Measurements from ENCODE around the gene PARVB.

Gene PARVB

GRCh38 chr22:44179196-44179988 lies 155.3 kb downstream of the PARVB start:
- no peaks in the 10 kb centered on the region for H3K36me3 ChIP-seq (ENCODE audit: insufficient read depth, low read length)
- no peak overlapping the region for H3K4me3 ChIP-seq (ENCODE audit: low read depth, low read length)
- H3K27ac ChIP-seq (ENCODE audit: low read depth, low read length), result no peak overlapping the region
- H3K27me3 ChIP-seq (ENCODE audit: insufficient read depth, low read length), result peaks cover 5% of the 10 kb centered on the region; the same call in 1 of the 2 replicates
- H3K79me2 ChIP-seq (ENCODE audit: control insufficient read depth, insufficient read depth, low read length, unreplicated experiment), result no peaks in the 10 kb centered on the region
- no peak overlapping the region for H2AFZ ChIP-seq (ENCODE audit: low read length, unreplicated experiment)
- H3K4me1 ChIP-seq (ENCODE audit: control insufficient read depth, insufficient read depth, low read length, unreplicated experiment), result no peaks in the 10 kb centered on the region

DNA sequence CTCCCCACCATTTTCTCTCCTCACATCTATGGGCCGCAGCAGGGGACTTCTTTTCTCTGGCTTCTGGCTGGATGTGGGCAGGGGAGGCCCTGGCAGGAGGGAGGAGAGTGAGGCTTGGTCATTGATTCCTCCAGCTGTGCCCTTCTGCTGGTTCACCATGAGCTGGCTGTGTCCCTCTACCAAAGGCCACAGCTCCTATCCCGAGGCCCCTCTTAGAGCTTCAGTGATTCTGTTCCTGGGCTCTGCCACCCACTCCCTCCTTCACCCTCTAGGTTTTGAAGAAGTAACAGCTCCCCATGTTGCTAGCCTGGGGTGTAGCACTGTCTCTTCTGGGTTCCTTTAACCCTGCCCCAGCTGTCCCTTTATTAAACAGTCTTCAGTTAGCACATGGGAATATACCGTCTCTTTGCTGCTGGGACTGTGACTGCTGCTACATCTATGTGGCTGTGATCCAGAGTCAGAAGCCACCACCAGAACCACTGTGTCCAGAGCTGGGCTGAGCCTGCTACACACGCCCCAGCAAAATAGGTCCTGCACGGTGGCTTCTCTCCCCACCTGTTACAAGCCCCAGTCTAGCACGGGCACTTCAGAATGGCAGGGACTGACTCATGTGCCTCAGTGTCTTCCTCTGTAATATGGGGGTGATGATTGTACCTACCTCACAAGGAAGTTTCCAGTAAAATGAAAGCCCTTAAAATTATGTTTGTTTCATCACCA lies 156.0 kb downstream of the PARVB start:
- Histone ChIP-seq H3K4me1 (ENCODE audit: control insufficient read depth, insufficient read depth, low read length, unreplicated experiment) (no peaks in the 10 kb centered on the region), H3K27me3 (ENCODE audit: insufficient read depth, low read length) (peaks cover 5% of the 10 kb centered on the region; the same call in 1 of the 2 replicates), H3K36me3 (ENCODE audit: insufficient read depth, low read length) (no peaks in the 10 kb centered on the region), H3K27ac (ENCODE audit: low read depth, low read length) (no peak overlapping the region), H3K79me2 (ENCODE audit: control insufficient read depth, insufficient read depth, low read length, unreplicated experiment) (no peaks in the 10 kb centered on the region), H3K4me3 (ENCODE audit: low read depth, low read length) (no peak overlapping the region), H2AFZ (ENCODE audit: low read length, unreplicated experiment) (no peak overlapping the region)

DNA sequence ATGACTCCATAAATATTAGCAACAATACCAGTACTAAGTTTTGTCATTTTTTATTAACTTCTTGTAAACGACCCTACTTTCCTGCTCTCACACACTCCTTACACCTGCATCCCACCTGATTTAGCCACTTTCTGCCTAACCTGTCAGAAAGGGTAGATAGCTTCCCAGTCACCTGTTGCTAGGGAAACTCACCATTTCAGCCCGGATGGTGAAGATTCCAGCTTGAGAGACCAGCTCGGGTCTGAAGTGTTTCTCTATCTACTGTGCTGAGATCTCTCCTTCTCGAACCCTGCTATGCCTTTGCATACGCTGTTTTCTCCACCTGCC lies 156.6 kb downstream of the PARVB start, which contains the start of gene PARVG:
Gene PARVG, plus strand, starts transcription at position 220 of the 327 bp plus-strand sequence. CDS start 2,405 bp downstream, outside the sequence.
- H3K4me3 ChIP-seq (ENCODE audit: low read depth, low read length), result no peak within 1 kb of the TSS
- peaks cover 5% of the 10 kb centered on the region; the same call in 1 of the 2 replicates for H3K27me3 ChIP-seq (ENCODE audit: insufficient read depth, low read length)
- H3K36me3 ChIP-seq (ENCODE audit: insufficient read depth, low read length), result no peaks in the 10 kb centered on the region
- no peaks in the 10 kb centered on the region for H3K4me1 ChIP-seq (ENCODE audit: control insufficient read depth, insufficient read depth, low read length, unreplicated experiment)
- H3K79me2 ChIP-seq (ENCODE audit: control insufficient read depth, insufficient read depth, low read length, unreplicated experiment), result no peaks in the 10 kb centered on the region
- H2AFZ ChIP-seq (ENCODE audit: low read length, unreplicated experiment), result no peak within 1 kb of the TSS
- no peak within 1 kb of the TSS for H3K27ac ChIP-seq (ENCODE audit: low read depth, low read length)

- H3K36me3 ChIP-seq (ENCODE audit: insufficient read depth, low read length), result no peaks in the 10 kb centered on the region
- no peak overlapping the region for H3K27ac ChIP-seq (ENCODE audit: low read depth, low read length)
- H3K4me1 ChIP-seq (ENCODE audit: control insufficient read depth, insufficient read depth, low read length, unreplicated experiment), result no peaks in the 10 kb centered on the region
- peaks cover 5% of the 10 kb centered on the region; the same call in 1 of the 2 replicates for H3K27me3 ChIP-seq (ENCODE audit: insufficient read depth, low read length)
- H2AFZ ChIP-seq (ENCODE audit: low read length, unreplicated experiment), result no peak overlapping the region
- H3K79me2 ChIP-seq (ENCODE audit: control insufficient read depth, insufficient read depth, low read length, unreplicated experiment), result no peaks in the 10 kb centered on the region
- no peak overlapping the region for H3K4me3 ChIP-seq (ENCODE audit: low read depth, low read length)
Measured at GRCh38 chr22:44181033-44181911, 157.2 kb downstream of the PARVB start.

- Histone ChIP-seq H3K4me1 (ENCODE audit: control insufficient read depth, insufficient read depth, low read length, unreplicated experiment) (no peaks in the 10 kb centered on the region), H2AFZ (ENCODE audit: low read length, unreplicated experiment) (no peak overlapping the region), H3K4me3 (ENCODE audit: low read depth, low read length) (no peak overlapping the region), H3K79me2 (ENCODE audit: control insufficient read depth, insufficient read depth, low read length, unreplicated experiment) (no peaks in the 10 kb centered on the region), H3K27ac (ENCODE audit: low read depth, low read length) (no peak overlapping the region), H3K27me3 (ENCODE audit: insufficient read depth, low read length) (peaks cover 5% of the 10 kb centered on the region; the same call in 1 of the 2 replicates), H3K36me3 (ENCODE audit: insufficient read depth, low read length) (no peaks in the 10 kb centered on the region)
Measured at GRCh38 chr22:44181912-44182587, 157.9 kb downstream of the PARVB start.

DNA sequence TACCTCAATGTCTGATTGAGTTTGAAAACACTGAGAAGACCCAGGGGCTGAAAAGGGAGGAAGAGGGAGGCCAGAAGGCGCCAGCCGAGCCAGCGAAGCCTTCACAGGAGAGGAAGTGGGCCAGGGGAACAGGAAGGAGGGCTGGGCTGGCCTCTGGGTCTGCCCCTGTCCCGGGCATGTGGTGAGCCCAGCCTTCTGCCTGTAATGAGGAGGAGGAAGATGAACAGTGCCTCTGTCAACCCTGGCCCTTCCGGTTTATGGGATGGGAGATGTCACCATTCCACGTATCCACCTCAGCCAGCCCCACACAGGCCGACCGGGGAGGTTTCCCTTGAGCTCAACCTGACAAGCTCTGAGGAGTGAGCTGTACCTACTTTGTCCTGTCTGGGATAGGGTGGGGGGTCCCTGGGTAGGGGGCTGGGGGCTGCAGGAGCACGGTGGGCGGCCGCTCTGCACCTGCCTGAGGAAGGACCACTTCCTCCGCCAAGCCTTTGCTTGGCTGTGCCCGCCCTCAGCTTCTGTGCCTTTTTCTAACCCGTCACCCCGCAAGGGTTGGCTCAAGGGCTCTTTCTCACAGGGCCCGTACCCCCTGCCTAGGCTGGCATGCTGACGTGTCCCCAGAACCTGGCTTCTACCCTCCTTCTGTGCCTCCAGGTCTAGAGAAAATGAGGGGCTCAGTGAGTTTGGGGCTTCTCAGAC lies 158.6 kb downstream of the PARVB start:
- H3K79me2 ChIP-seq (ENCODE audit: control insufficient read depth, insufficient read depth, low read length, unreplicated experiment), result no peaks in the 10 kb centered on the region

GRCh38 chr22:44183287-44183588 lies 159.1 kb downstream of the PARVB start:
- Histone ChIP-seq H3K27me3 (ENCODE audit: insufficient read depth, low read length) (peaks cover 5% of the 10 kb centered on the region; the same call in 1 of the 2 replicates), H3K79me2 (ENCODE audit: control insufficient read depth, insufficient read depth, low read length, unreplicated experiment) (no peaks in the 10 kb centered on the region), H2AFZ (ENCODE audit: low read length, unreplicated experiment) (no peak overlapping the region), H3K4me3 (ENCODE audit: low read depth, low read length) (no peak overlapping the region), H3K4me1 (ENCODE audit: control insufficient read depth, insufficient read depth, low read length, unreplicated experiment) (no peaks in the 10 kb centered on the region), H3K36me3 (ENCODE audit: insufficient read depth, low read length) (no peaks in the 10 kb centered on the region), H3K27ac (ENCODE audit: low read depth, low read length) (no peak overlapping the region)

More for the DNA sequence above, 158.6 kb downstream of the PARVB start:
- no peaks in the 10 kb centered on the region for H3K36me3 ChIP-seq (ENCODE audit: insufficient read depth, low read length)
- peaks cover 5% of the 10 kb centered on the region; the same call in 1 of the 2 replicates for H3K27me3 ChIP-seq (ENCODE audit: insufficient read depth, low read length)
- H2AFZ ChIP-seq (ENCODE audit: low read length, unreplicated experiment), result no peak overlapping the region
- H3K4me3 ChIP-seq (ENCODE audit: low read depth, low read length), result no peak overlapping the region
- H3K4me1 ChIP-seq (ENCODE audit: control insufficient read depth, insufficient read depth, low read length, unreplicated experiment), result no peaks in the 10 kb centered on the region
- H3K27ac ChIP-seq (ENCODE audit: low read depth, low read length), result no peak overlapping the region

GRCh38 chr22:44184006-44184405 lies 159.9 kb downstream of the PARVB start:
- H3K27me3 ChIP-seq (ENCODE audit: insufficient read depth, low read length), result peaks cover 5% of the 10 kb centered on the region; the same call in 1 of the 2 replicates
- H3K4me1 ChIP-seq (ENCODE audit: control insufficient read depth, insufficient read depth, low read length, unreplicated experiment), result no peaks in the 10 kb centered on the region
- H3K79me2 ChIP-seq (ENCODE audit: control insufficient read depth, insufficient read depth, low read length, unreplicated experiment), result no peaks in the 10 kb centered on the region
- H3K36me3 ChIP-seq (ENCODE audit: insufficient read depth, low read length), result no peaks in the 10 kb centered on the region
- no peak overlapping the region for H3K4me3 ChIP-seq (ENCODE audit: low read depth, low read length)
- H2AFZ ChIP-seq (ENCODE audit: low read length, unreplicated experiment), result no peak overlapping the region
- no peak overlapping the region for H3K27ac ChIP-seq (ENCODE audit: low read depth, low read length)

GRCh38 chr22:44185237-44186120 lies 161.4 kb downstream of the PARVB start:
- no peaks in the 10 kb centered on the region for H3K36me3 ChIP-seq (ENCODE audit: insufficient read depth, low read length)
- H3K27ac ChIP-seq (ENCODE audit: low read depth, low read length), result no peak overlapping the region
- H3K79me2 ChIP-seq (ENCODE audit: control insufficient read depth, insufficient read depth, low read length, unreplicated experiment), result no peaks in the 10 kb centered on the region
- no peaks in the 10 kb centered on the region for H3K4me1 ChIP-seq (ENCODE audit: control insufficient read depth, insufficient read depth, low read length, unreplicated experiment)
- no peaks in the 10 kb centered on the region; the same call in 1 of the 2 replicates for H3K27me3 ChIP-seq (ENCODE audit: insufficient read depth, low read length)
- H2AFZ ChIP-seq (ENCODE audit: low read length, unreplicated experiment), result no peak overlapping the region
- H3K4me3 ChIP-seq (ENCODE audit: low read depth, low read length), result no peak overlapping the region

All from ACC112 (cell line).